HL-60 (cell line): Measurements from ENCODE around the gene A2ML1.

Experiments used
- DNase-seq, 2 experiments: peaks; one replicate each; pipeline ENCODE4 v3.0.0-alpha.2; 2010 to 2020; ENCODE audit warnings: low read depth in 1 of 2, low spot score in 1 of 2
- H3K27ac ChIP-seq: fragments of 250-450 bp; sonication (Bioruptor Pico); replicated peaks from 2 replicates; pipeline ENCODE4 v1.5.1; 2020; ENCODE audit warnings: mild to moderate bottlenecking, moderate library complexity
- H3K27me3 ChIP-seq: fragments of 250-450 bp; sonication (Bioruptor Pico); 2 replicates; pipeline ENCODE4 v1.5.1; 2021; ENCODE audit warnings: mild to moderate bottlenecking, moderate library complexity; ENCODE audit not compliant: insufficient read depth, poor library complexity, severe bottlenecking
- H3K4me3 ChIP-seq: replicated peaks from 2 replicates; pipeline ENCODE4 v1.5.1; 2011; ENCODE audit warnings: mild to moderate bottlenecking, control low read depth, low read length; ENCODE audit not compliant: insufficient read depth
- GABPA ChIP-seq: IDR thresholded peaks from 2 replicates; pipeline ENCODE4 v1.6.1; 2012; ENCODE audit warnings: low read depth
- POLR2AphosphoS5 ChIP-seq: IDR thresholded peaks from 2 replicates; pipeline ENCODE4 v1.6.1; 2012; ENCODE audit warnings: low read depth
- SPI1 ChIP-seq: IDR thresholded peaks from 2 replicates; pipeline ENCODE4 v1.6.1; 2012; ENCODE audit warnings: low read depth, mild to moderate bottlenecking, borderline replicate concordance
- TF ChIP-seq, protein P1 (sequence below): IDR thresholded peaks from one replicate; pipeline ENCODE4 v1.5.1; 2011; ENCODE audit warnings: low read length, control low read depth, inconsistent platforms; ENCODE audit not compliant: insufficient read depth
- TF ChIP-seq, protein P2 (sequence below): IDR thresholded peaks from 2 replicates; pipeline ENCODE4 v1.6.1; 2012; ENCODE audit warnings: low read depth; ENCODE audit not compliant: insufficient replicate concordance

Gene A2ML1

DNA sequence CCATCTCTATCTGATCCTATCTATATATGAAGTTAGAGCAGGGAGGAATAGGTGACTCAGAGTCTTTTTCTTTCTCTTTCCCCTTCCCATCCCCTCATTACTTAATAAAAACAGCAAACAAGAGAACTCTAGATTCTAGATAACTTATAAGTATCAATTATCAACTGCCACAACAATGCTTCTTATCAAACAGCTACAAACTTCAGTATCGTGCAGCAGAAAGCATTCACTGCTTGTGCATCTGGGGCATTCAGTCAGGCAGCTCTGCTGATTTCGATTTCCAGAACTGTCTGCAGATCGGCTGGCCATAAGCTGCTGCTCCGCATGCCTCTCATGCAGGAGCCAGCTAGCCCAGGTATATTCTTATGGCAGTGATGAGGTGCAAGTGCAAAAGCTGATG is 19.4 kb downstream of the A2ML1 start:
- Histone ChIP-seq H3K27ac (no peak overlapping the region), H3K4me3 (no peak overlapping the region), H3K27me3 (peaks cover 4% of the 10 kb centered on the region)
- TF ChIP-seq POLR2AphosphoS5 (no peak), GABPA (no peak), SPI1 (no peak)
- TF ChIP-seq, protein P1, sequence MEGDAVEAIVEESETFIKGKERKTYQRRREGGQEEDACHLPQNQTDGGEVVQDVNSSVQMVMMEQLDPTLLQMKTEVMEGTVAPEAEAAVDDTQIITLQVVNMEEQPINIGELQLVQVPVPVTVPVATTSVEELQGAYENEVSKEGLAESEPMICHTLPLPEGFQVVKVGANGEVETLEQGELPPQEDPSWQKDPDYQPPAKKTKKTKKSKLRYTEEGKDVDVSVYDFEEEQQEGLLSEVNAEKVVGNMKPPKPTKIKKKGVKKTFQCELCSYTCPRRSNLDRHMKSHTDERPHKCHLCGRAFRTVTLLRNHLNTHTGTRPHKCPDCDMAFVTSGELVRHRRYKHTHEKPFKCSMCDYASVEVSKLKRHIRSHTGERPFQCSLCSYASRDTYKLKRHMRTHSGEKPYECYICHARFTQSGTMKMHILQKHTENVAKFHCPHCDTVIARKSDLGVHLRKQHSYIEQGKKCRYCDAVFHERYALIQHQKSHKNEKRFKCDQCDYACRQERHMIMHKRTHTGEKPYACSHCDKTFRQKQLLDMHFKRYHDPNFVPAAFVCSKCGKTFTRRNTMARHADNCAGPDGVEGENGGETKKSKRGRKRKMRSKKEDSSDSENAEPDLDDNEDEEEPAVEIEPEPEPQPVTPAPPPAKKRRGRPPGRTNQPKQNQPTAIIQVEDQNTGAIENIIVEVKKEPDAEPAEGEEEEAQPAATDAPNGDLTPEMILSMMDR, result no peak
- TF ChIP-seq, protein P2, sequence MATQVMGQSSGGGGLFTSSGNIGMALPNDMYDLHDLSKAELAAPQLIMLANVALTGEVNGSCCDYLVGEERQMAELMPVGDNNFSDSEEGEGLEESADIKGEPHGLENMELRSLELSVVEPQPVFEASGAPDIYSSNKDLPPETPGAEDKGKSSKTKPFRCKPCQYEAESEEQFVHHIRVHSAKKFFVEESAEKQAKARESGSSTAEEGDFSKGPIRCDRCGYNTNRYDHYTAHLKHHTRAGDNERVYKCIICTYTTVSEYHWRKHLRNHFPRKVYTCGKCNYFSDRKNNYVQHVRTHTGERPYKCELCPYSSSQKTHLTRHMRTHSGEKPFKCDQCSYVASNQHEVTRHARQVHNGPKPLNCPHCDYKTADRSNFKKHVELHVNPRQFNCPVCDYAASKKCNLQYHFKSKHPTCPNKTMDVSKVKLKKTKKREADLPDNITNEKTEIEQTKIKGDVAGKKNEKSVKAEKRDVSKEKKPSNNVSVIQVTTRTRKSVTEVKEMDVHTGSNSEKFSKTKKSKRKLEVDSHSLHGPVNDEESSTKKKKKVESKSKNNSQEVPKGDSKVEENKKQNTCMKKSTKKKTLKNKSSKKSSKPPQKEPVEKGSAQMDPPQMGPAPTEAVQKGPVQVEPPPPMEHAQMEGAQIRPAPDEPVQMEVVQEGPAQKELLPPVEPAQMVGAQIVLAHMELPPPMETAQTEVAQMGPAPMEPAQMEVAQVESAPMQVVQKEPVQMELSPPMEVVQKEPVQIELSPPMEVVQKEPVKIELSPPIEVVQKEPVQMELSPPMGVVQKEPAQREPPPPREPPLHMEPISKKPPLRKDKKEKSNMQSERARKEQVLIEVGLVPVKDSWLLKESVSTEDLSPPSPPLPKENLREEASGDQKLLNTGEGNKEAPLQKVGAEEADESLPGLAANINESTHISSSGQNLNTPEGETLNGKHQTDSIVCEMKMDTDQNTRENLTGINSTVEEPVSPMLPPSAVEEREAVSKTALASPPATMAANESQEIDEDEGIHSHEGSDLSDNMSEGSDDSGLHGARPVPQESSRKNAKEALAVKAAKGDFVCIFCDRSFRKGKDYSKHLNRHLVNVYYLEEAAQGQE, result no peak
- DNase-seq, result no peak

GRCh38 chr12:8844665-8845064 is 22.2 kb downstream of the A2ML1 start:
- no peak for DNase-seq
- TF ChIP-seq POLR2AphosphoS5 (no peak), GABPA (no peak), SPI1 (no peak)
- TF ChIP-seq, protein P1, result no peak
- TF ChIP-seq, protein P2, result no peak

GRCh38 chr12:8846305-8846704 is 23.9 kb downstream of the A2ML1 start:
- no peak overlapping the region for H3K4me3 ChIP-seq
- H3K27me3 ChIP-seq, result peaks cover 2% of the 10 kb centered on the region
- DNase-seq, result no peak
- TF ChIP-seq SPI1, result no peak
- TF ChIP-seq, protein P2, result no peak
- TF ChIP-seq POLR2AphosphoS5, result no peak
- no peak for TF ChIP-seq GABPA
- TF ChIP-seq, protein P1, result no peak
- H3K27ac ChIP-seq, result no peak overlapping the region

More at GRCh38 chr12:8844665-8845064, 22.2 kb downstream of the A2ML1 start:
- Histone ChIP-seq H3K4me3 (no peak overlapping the region), H3K27me3 (peaks cover 4% of the 10 kb centered on the region), H3K27ac (no peak overlapping the region)
